Loucy (cell line): Measurements from ENCODE around the gene POU5F1.

Experiments
- CTCF ChIP-seq: fragments of 200-600 bp; sonication (generic); conservative IDR thresholded peaks from 2 replicates; pipeline ENCODE4 v1.5.1; 2014; ENCODE audit warnings: mild to moderate bottlenecking, antibody characterized with exemption, low read length
- EZH2phosphoT487 ChIP-seq: fragments of 200-600 bp; IDR thresholded peaks from 2 replicates; pipeline ENCODE4 v1.6.1; 2018; ENCODE audit warnings: antibody characterized with exemption, mild to moderate bottlenecking, moderate library complexity, borderline replicate concordance

GRCh38 chr6:31216208-31216898 lies 45.9 kb upstream of the POU5F1 start:
- TF ChIP-seq EZH2phosphoT487 (no peak), CTCF (no peak)
